GM18909 (cell line): ENCODE measurements around the gene GKAP1.
A peak's percentile ranks its signal among the peaks of the same experiment; 100 is the strongest.
"Not testable (repeated sequence)": the region's sequence is repeated elsewhere in the genome, so short reads cannot be mapped to it uniquely, and the experiment has no call there.

Experiments
- ATAC-seq: cut with Tn5 transposase; IDR thresholded peaks from one replicate; pipeline ENCODE4 v1.9.1; 2021; ENCODE audit warnings: mild to moderate bottlenecking; ENCODE audit not compliant: unreplicated experiment, poor library complexity

The GKAP1 gene

GRCh38 chr9:83733739-83734138, 83.8 kb downstream of the GKAP1 start:
- ATAC-seq: no peak

GRCh38 chr9:83728591-83729368, 88.8 kb downstream of the GKAP1 start:
- not testable (repeated sequence) for ATAC-seq

GRCh38 chr9:83724436-83724835, 93.1 kb downstream of the GKAP1 start:
- no peak for ATAC-seq

- ATAC-seq: no peak
These were observed 94.7 kb downstream of the GKAP1 start for GRCh38 chr9:83722726-83723495.

GRCh38 chr9:83721509-83721908, 96.1 kb downstream of the GKAP1 start:
- ATAC-seq: no peak

DNA sequence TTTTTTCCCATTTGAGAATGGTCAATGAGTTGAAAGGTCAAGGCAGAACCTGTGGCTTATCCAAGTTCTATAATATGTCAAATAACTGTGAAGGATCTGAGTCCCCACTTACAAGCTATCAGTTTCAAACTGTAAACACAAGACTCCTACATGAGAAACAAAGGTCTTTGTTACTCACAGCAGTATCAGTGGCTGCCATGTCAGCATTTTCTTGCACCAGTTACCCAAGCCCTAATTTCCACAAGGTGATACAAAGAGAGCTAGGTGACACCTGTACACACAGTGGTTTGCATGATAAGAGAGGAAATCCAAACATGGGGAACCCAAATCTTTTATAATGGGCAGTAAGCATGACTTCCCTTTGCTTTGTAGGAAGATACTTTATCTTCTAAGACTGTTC, 101.8 kb downstream of the GKAP1 start:
- no peak for ATAC-seq

- no peak for ATAC-seq
These were observed 102.3 kb downstream of the GKAP1 start for GRCh38 chr9:83715221-83715620.

- no peak for ATAC-seq
These were observed 103.2 kb downstream of the GKAP1 start for GRCh38 chr9:83714329-83714728.

GRCh38 chr9:83708515-83709158, 108.9 kb downstream of the GKAP1 start:
- ATAC-seq: peak; percentile 67

- peak; percentile 82 for ATAC-seq
These were observed 109.6 kb downstream of the GKAP1 start, which contains the start of gene UBQLN1 for GRCh38 chr9:83707768-83708514. TSS of gene UBQLN1 (minus strand) at chr9:83707958. CDS start at chr9:83707679, 279 bp downstream.

GRCh38 chr9:83707518-83707767, 110.1 kb downstream of the GKAP1 start:
- ATAC-seq: peak; percentile 51

DNA sequence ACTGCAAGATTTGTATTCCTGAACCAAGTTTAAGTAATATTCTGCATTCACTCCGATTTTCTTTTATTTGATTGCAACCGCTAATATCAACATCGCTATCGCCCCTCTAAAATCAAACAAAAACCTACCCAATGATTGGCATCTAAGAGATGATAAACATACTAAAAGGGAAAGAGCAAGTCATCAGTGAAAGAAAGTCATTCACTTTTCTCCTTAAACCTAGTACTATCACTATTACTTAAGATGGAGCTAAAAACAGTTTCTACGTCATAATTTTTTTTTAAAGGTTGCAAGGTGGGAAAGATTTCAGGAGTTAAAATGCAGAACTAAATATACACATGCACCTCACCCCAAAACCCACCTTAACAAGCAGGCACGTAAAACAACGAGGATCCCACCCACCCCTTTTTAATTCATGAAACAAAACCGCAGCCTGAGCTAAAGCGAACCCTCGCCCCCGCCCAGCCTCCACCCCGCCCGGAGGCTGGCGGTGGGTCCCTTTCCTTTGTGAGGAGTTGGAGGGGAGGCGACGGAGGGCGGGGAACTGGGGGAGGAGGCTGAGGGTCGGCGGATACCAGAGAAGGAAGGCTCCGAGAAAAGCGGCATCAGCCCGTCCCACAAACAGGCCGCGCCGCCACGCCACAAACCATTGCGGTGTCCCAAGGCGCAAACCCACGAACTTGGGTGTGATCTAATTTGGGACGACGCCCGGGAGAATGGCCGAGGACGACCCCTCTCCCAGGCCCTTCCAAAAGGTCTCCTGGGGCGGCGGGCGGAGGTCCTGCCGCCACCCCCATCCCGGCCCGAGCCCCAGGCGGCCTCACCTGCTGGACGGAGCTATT, 110.7 kb downstream of the GKAP1 start:
- peak; percentile 14 for ATAC-seq

- not testable (repeated sequence) for ATAC-seq
These were observed 112.3 kb downstream of the GKAP1 start for GRCh38 chr9:83705219-83705651.

- no peak for ATAC-seq
These were observed 115.8 kb downstream of the GKAP1 start for GRCh38 chr9:83701769-83702168.

DNA sequence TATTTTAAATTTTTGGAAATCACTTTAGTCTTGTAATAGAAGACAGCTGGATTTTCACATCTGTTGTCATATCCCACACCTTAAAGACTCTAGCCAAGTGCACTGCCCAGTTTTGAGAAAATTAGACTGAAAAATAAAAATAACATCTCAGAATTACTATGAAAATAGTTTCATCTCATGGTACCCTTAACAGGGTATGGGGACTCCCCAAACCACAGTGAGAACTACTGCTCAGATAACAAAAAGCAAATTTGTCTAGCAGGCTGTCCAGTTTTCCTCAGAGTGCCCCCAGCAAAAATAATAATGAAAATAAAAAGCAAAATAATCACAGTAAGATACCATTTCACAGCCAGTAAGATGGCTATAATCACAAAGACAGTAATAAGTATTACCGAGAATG, 116.3 kb downstream of the GKAP1 start:
- peak; percentile 28 for ATAC-seq

DNA sequence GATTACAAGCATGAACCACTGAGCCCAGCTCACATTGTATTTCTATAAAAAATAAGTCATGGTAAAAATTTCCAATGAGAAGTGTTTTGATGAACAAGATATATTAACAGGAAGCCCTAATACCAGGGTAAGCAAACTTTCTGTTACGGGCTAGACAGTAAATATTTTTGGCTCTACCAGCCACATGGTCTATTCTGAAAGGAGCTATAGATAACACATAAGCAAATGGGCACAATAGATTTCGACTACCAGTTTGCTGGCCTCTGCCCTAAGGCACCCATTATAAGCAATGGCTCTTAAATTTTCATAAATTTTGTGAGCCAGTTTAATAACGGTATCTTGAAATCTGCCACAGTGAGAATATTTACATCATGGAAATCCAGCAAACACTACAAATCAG, 118.0 kb downstream of the GKAP1 start:
- ATAC-seq: peak; percentile 47

DNA sequence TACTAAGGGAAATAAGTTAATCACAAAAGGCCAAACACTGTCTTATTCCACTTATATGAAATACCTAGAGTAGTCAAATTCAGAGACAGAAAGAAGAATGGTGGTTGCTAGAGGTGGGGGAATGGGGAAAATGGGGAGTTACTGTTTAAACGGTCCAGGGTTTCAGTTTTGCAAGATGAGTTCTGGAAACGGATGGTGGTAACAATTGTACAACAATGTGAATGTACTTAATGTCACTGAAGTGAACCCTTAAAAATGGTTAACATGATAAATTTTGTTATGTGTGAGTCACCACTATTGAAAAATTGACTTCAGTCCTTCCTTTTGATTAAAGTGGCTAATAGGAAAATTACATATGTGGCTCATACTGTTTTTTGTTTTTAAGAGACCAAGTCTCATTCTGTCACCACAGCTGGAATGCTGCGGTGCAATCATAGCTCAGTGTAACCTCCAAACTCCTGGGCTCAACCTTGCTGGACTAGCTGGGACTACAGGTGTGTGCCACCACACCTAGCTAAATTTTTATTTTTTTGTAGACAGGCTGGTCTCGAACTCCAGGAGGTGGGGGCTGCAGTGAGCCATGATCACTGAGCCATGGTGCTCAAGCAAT, 118.5 kb downstream of the GKAP1 start:
- peak; percentile 55 for ATAC-seq

- no peak for ATAC-seq
These were observed 126.1 kb downstream of the GKAP1 start for GRCh38 chr9:83691492-83691891.
